K562 (cell line): ENCODE measurements around the gene TESK2. TPM values are rescaled to one million over a fixed set of nuclear protein-coding genes. Genes with fewer than 3 reads are reported as not detected.
A peak's percentile ranks its signal among the peaks of the same experiment; 100 is the strongest.

ENCODE experiments used
- ATF7 ChIP-seq: fragments of 450-650 bp; IDR thresholded peaks from 2 replicates; pipeline ENCODE4 v1.7.1; 2014; ENCODE audit warnings: mild to moderate bottlenecking, moderate library complexity
- BACH1 ChIP-seq: fragments of 200-800 bp; sonication (Bioruptor generic); IDR thresholded peaks from 2 replicates; pipeline ENCODE4 v1.6.1; 2016; ENCODE audit warnings: missing genetic modification characterization, missing compliant biosample characterization
- CREB1 ChIP-seq, 2 experiments: sonication (generic) in 1 of 2; formaldehyde crosslinking in 1 of 2; IDR thresholded peaks; 2 replicates each; pipeline versions ENCODE4 v1.6.1 to v1.8.0; 2012 to 2022; ENCODE audit warnings: inconsistent platforms in 1 of 2, mild to moderate bottlenecking in 1 of 2, missing genetic modification reagents in 1 of 2, moderate library complexity in 1 of 2
- ELF2 ChIP-seq: fragments of 250-450 bp; sonication (Bioruptor Pico); IDR thresholded peaks from 2 replicates; pipeline ENCODE4 v1.5.0; 2021; ENCODE audit warnings: mild to moderate bottlenecking
- ERF ChIP-seq: fragments of 450-650 bp; formaldehyde crosslinking; IDR thresholded peaks from 2 replicates; pipeline ENCODE4 v1.4.0; 2020; ENCODE audit warnings: mild to moderate bottlenecking, mixed read lengths
- FIP1L1 ChIP-seq: fragments of 200-400 bp; formaldehyde crosslinking; IDR thresholded peaks from 2 replicates; pipeline ENCODE4 v1.6.1; 2018; ENCODE audit warnings: mild to moderate bottlenecking, low read depth, low read length; ENCODE audit not compliant: poor library complexity, severe bottlenecking
- FOXP1 ChIP-seq: sonication (generic); formaldehyde crosslinking; IDR thresholded peaks from 2 replicates; pipeline ENCODE4 v1.8.0; 2022; ENCODE audit warnings: mild to moderate bottlenecking, missing genetic modification reagents
- HMG20B ChIP-seq: fragments of 250-450 bp; sonication (Bioruptor Pico); IDR thresholded peaks from 2 replicates; pipeline ENCODE4 v1.5.0; 2021; ENCODE audit warnings: mild to moderate bottlenecking
- LARP7 ChIP-seq: fragments of 450-650 bp; IDR thresholded peaks from 2 replicates; pipeline ENCODE4 v1.6.1; 2016
- PHF20 ChIP-seq: fragments of 450-650 bp; IDR thresholded peaks from 2 replicates; pipeline ENCODE4 v1.6.1; 2018; ENCODE audit not compliant: partially characterized antibody
- POLR2G ChIP-seq: fragments of 200-400 bp; formaldehyde crosslinking; IDR thresholded peaks from 2 replicates; pipeline ENCODE4 v1.6.1; 2017; ENCODE audit warnings: low read depth, mild to moderate bottlenecking, antibody characterized with exemption, low read length, moderate library complexity
- POLR3A ChIP-seq: IDR thresholded peaks from 2 replicates; pipeline ENCODE4 v1.6.1; 2011; ENCODE audit warnings: borderline replicate concordance, mild to moderate bottlenecking, moderate library complexity; ENCODE audit not compliant: insufficient read length, insufficient read depth; ENCODE audit errors: extremely low read depth
- PYGO2 ChIP-seq: fragments of 450-650 bp; IDR thresholded peaks from 2 replicates; pipeline ENCODE4 v1.6.1; 2016; ENCODE audit warnings: mild to moderate bottlenecking, missing genetic modification characterization, moderate library complexity, missing compliant biosample characterization
- RBM15 ChIP-seq: fragments of 200-400 bp; formaldehyde crosslinking; IDR thresholded peaks from 2 replicates; pipeline ENCODE4 v1.6.1; 2018; ENCODE audit warnings: mild to moderate bottlenecking, low read length, moderate library complexity; ENCODE audit not compliant: insufficient read depth
- RBM34 ChIP-seq: fragments of 200-400 bp; formaldehyde crosslinking; IDR thresholded peaks from 2 replicates; pipeline ENCODE4 v1.6.1; 2018; ENCODE audit warnings: low read length, borderline replicate concordance; ENCODE audit not compliant: insufficient read depth
- RFX7 ChIP-seq: fragments of 250-450 bp; sonication (Bioruptor Pico); IDR thresholded peaks from 2 replicates; pipeline ENCODE4 v1.5.1; 2021; ENCODE audit warnings: mild to moderate bottlenecking
- SIN3B ChIP-seq: fragments of 450-650 bp; IDR thresholded peaks from 2 replicates; pipeline ENCODE4 v1.6.1; 2017; ENCODE audit warnings: low read depth, mild to moderate bottlenecking, moderate library complexity
- STAT6 ChIP-seq: sonication (generic); formaldehyde crosslinking; IDR thresholded peaks from 2 replicates; pipeline ENCODE4 v1.8.1; 2023; ENCODE audit warnings: mild to moderate bottlenecking, missing genetic modification reagents
- TFE3 ChIP-seq: fragments of 450-650 bp; formaldehyde crosslinking; IDR thresholded peaks from 2 replicates; pipeline ENCODE4 v1.4.0; 2020; ENCODE audit warnings: mild to moderate bottlenecking, mixed read lengths
- U2AF1 ChIP-seq: fragments of 200-400 bp; formaldehyde crosslinking; optimal IDR thresholded peaks from 2 replicates; pipeline ENCODE3; 2017; ENCODE audit warnings: mild to moderate bottlenecking, low read depth, low read length, moderate library complexity
- ZNF121 ChIP-seq: sonication (generic); formaldehyde crosslinking; conservative IDR thresholded peaks from 2 replicates; pipeline ENCODE4 v1.8.0; 2022; ENCODE audit warnings: missing genetic modification reagents
- ZNF263 ChIP-seq: sonication (generic); formaldehyde crosslinking; IDR thresholded peaks from 2 replicates; pipeline ENCODE4 v1.8.0; 2022; ENCODE audit warnings: mild to moderate bottlenecking, missing genetic modification reagents, borderline replicate concordance
- ZNF311 ChIP-seq: fragments of 250-450 bp; sonication (Bioruptor Pico); IDR thresholded peaks from 2 replicates; pipeline ENCODE4 v1.4.0; 2020; ENCODE audit warnings: mild to moderate bottlenecking, moderate library complexity
- ZNF347 ChIP-seq: fragments of 450-650 bp; formaldehyde crosslinking; IDR thresholded peaks from 2 replicates; pipeline ENCODE4 v1.4.0; 2020; ENCODE audit warnings: low read depth, mild to moderate bottlenecking, moderate library complexity
- ZNF384 ChIP-seq: IDR thresholded peaks from 2 replicates; pipeline ENCODE4 v1.6.1; 2012; ENCODE audit warnings: low read depth, low read length, improper control_type of control experiment
- ZNF830 ChIP-seq: fragments of 250-450 bp; sonication (Bioruptor Pico); IDR thresholded peaks from 2 replicates; pipeline ENCODE4 v1.5.0; 2021; ENCODE audit warnings: mild to moderate bottlenecking
- polyA plus RNA-seq, 8 experiments: library from polyadenylated mRNA; depleted of rRNA in 4 of 8; stranded (reverse) in 5 of 8; unstranded in 3 of 8; fragments of >200 nt; fragmentation: Nextera tagmentation in 2 of 8; fragmentation: Illumina TruSeq in 1 of 8; extraction: Ambion mirVana in 2 of 8; extraction: Trizol in 1 of 8; gene quantifications; 2 replicates each; pipeline versions ENCODE4 v1.2.1 to v1.2.3, GENCODE V29; 2011 to 2014; ENCODE audit warnings: inconsistent platforms in 1 of 8, missing spikeins in 1 of 8
- total RNA-seq, 7 experiments: library from RNA; depleted of rRNA in 6 of 7; stranded (reverse); fragments of >200 nt in 6 of 7; fragmentation: Illumina TruSeq in 2 of 7; extraction: Trizol in 2 of 7; gene quantifications; 2 replicates each; pipeline versions ENCODE4 v1.2.1 to v1.2.3, GENCODE V29; 2011 to 2021; ENCODE audit warnings: low replicate concordance in 1 of 7

Gene TESK2
- total and polyA plus RNA-seq, 9 of the 15 experiments (the other 6 are each of a cell fraction or from before 2014, with no cell fraction given), result 1.6 to 5.3 (median 3.7) TPM

- TF ChIP-seq FOXP1 (CRISPR knock-in tag) (0 out of 2 replicates have a peak, but pooled peaks have one; percentile 56), PYGO2 (no peak), RFX7 (no peak), HMG20B (no peak), SIN3B (peak; percentile 74; the same call in 1 of the 2 replicates), RBM15 (no peak), ATF7 (peak; percentile 76), ZNF384 (no peak), ZNF121 (no peak), ZNF347 (CRISPR knock-in tag) (no peak), RBM34 (no peak), ZNF830 (CRISPR knock-in tag) (0 out of 2 replicates have a peak, but pooled peaks have one; percentile 46), U2AF1 (no peak), TFE3 (CRISPR knock-in tag) (no peak), ELF2 (CRISPR knock-in tag) (no peak), LARP7 (no peak), POLR2G (peak; percentile 98), POLR3A (no peak), STAT6 (CRISPR knock-in tag) (0 out of 2 replicates have a peak, but pooled peaks have one; percentile 88), CREB1 (IDR thresholded peaks at IDR 0.05) (peak; percentile 75), CREB1 (CRISPR knock-in tag; IDR thresholded peaks at IDR 0.05) (peak; percentile 78), BACH1 (tag) (peak; percentile 70; the same call in 1 of the 2 replicates), FIP1L1 (peak; percentile 94), ZNF263 (CRISPR knock-in tag) (peak; percentile 56; the same call in 1 of the 2 replicates), ERF (peak; percentile 37; the same call in 1 of the 2 replicates), PHF20 (peak; percentile 77), ZNF311 (CRISPR knock-in tag) (no peak)
These were observed 151.0 kb downstream of the TESK2 start, which contains the start of the genes MUTYH and TOE1 (continued) for GRCh38 chr1:45339789-45340558.
